ENCODE results near the gene C2orf15.
A peak's percentile ranks its signal among the peaks of the same experiment; 100 is the strongest.
"Not testable (repeated sequence)": the region's sequence is repeated elsewhere in the genome, so short reads cannot be mapped to it uniquely, and the experiment has no call there.

Gene C2orf15

GRCh38 chr2:99169534-99169933 is 28.0 kb downstream of the C2orf15 start:
- peak; percentile 46 for DNase-seq

- DNase-seq = no peak
Observed at GRCh38 chr2:99171377-99172140, 30.1 kb downstream of the C2orf15 start.

GRCh38 chr2:99180755-99181623 is 39.5 kb downstream of the C2orf15 start, which contains the start of the genes MITD1 and MRPL30:
Gene MITD1 (minus strand): TSS chr2:99181058. CDS start chr2:99180981, 77 bp downstream.
Gene MRPL30 (plus strand): TSS chr2:99181184. CDS start chr2:99186204, 5,020 bp downstream.
- DNase-seq = peak; percentile 95

- no peak for DNase-seq
Observed at GRCh38 chr2:99181624-99182000, 40.1 kb downstream of the C2orf15 start.

GRCh38 chr2:99183025-99183424 is 41.5 kb downstream of the C2orf15 start:
- DNase-seq = no peak

- no peak for DNase-seq
Observed at GRCh38 chr2:99184811-99185210, 43.3 kb downstream of the C2orf15 start.

- DNase-seq = no peak
Observed at GRCh38 chr2:99187011-99187410, 45.5 kb downstream of the C2orf15 start.

GRCh38 chr2:99188357-99188756 is 46.9 kb downstream of the C2orf15 start:
- DNase-seq = no peak

- no peak for DNase-seq
Observed at GRCh38 chr2:99190548-99190947, 49.0 kb downstream of the C2orf15 start.

- DNase-seq = not testable (repeated sequence)
Observed at GRCh38 chr2:99192364-99192763, 50.9 kb downstream of the C2orf15 start.

- DNase-seq = no peak
Observed at GRCh38 chr2:99198103-99198841, 56.8 kb downstream of the C2orf15 start.

GRCh38 chr2:99200076-99200800 is 58.7 kb downstream of the C2orf15 start:
- no peak for DNase-seq

Data from activated CD4-positive, alpha-beta T cell treated with anti-CD3 and anti-CD28 coated beads, Interleukin-2, Interleukin-6, amounts not matched to agents 100 ng/mL and 50 ng/mL, durations not matched to agents 16 hours and 8 hours (primary cell).